ENCODE results near the gene IL11. TPM values are rescaled to one million over a fixed set of nuclear protein-coding genes. Genes with fewer than 3 reads are reported as not detected.

IL11 gene
- polyA plus RNA-seq, 2 donors, result 0.47 to 0.51 TPM

- Histone ChIP-seq H3K4me1 (ENCODE audit: control insufficient read depth in 2 of 2, insufficient read depth in 2 of 2, low read length in 1 of 2) (peaks cover 12 to 35% of the 10 kb centered on the region in 2 donors), H3K36me3 (ENCODE audit: control insufficient read depth in 2 of 2, insufficient read depth in 2 of 2, low read length in 1 of 2) (peaks cover 13 to 24% of the 10 kb centered on the region in 2 donors), H3K9me3 (ENCODE audit: control insufficient read depth in 2 of 2, insufficient read depth in 1 of 2, low read depth in 1 of 2, low read length in 1 of 2) (no peaks in the 10 kb centered on the region), H3K27me3 (ENCODE audit: control insufficient read depth in 1 of 2, insufficient read depth in 2 of 2, low read length in 2 of 2) (no peaks in the 10 kb centered on the region), H3K27ac (ENCODE audit: low read depth in 2 of 2, low read length in 1 of 2) (peak within 1 kb of the TSS; percentile 97 to 98), H3K4me3 (ENCODE audit: low read depth in 1 of 2, low read length in 2 of 2) (peak within 1 kb of the TSS; percentile 63 to 68)
- 13 to 14% methylated on average over 59 to 72 of the region's 72 CpGs for WGBS, 2 donors
These were observed 14.1 kb upstream of the IL11 start, which contains the start of gene TMEM238 for GRCh38 chr19:55384131-55384919. TSS of gene TMEM238 (minus strand) at chr19:55384292. CDS start at chr19:55384259, 33 bp downstream.

GRCh38 chr19:55383279-55384130 is 13.2 kb upstream of the IL11 start:
- WGBS, 2 donors, result 4 to 7% methylated on average over 47 to 88 of the region's 88 CpGs

GRCh38 chr19:55382522-55383054 is 12.3 kb upstream of the IL11 start:
- peaks cover 8 to 20% of the 10 kb centered on the region in 2 donors for H3K4me1 ChIP-seq (ENCODE audit: control insufficient read depth in 2 of 2, insufficient read depth in 2 of 2, low read length in 1 of 2)
- H3K27ac ChIP-seq (ENCODE audit: low read depth in 2 of 2, low read length in 1 of 2), result no peak overlapping the region
- no peaks in the 10 kb centered on the region for H3K9me3 ChIP-seq (ENCODE audit: control insufficient read depth in 2 of 2, insufficient read depth in 1 of 2, low read depth in 1 of 2, low read length in 1 of 2)
- no peak overlapping the region for H3K4me3 ChIP-seq (ENCODE audit: low read depth in 1 of 2, low read length in 2 of 2)
- H3K36me3 ChIP-seq (ENCODE audit: control insufficient read depth in 2 of 2, insufficient read depth in 2 of 2, low read length in 1 of 2), result peaks cover 3 to 7% of the 10 kb centered on the region in 2 donors
- no peaks in the 10 kb centered on the region for H3K27me3 ChIP-seq (ENCODE audit: control insufficient read depth in 1 of 2, insufficient read depth in 2 of 2, low read length in 2 of 2)
- WGBS, 2 donors, result 96 to 98% methylated on average over 3 of the region's 3 CpGs

More at GRCh38 chr19:55383279-55384130, 13.2 kb upstream of the IL11 start:
- H3K4me3 ChIP-seq (ENCODE audit: low read depth in 1 of 2, low read length in 2 of 2), result peak overlapping the region; percentile 63 to 68
- H3K9me3 ChIP-seq (ENCODE audit: control insufficient read depth in 2 of 2, insufficient read depth in 1 of 2, low read depth in 1 of 2, low read length in 1 of 2), result no peaks in the 10 kb centered on the region
- H3K27ac ChIP-seq (ENCODE audit: low read depth in 2 of 2, low read length in 1 of 2), result peak overlapping the region; percentile 97 to 98
- peaks cover 11 to 29% of the 10 kb centered on the region in 2 donors for H3K4me1 ChIP-seq (ENCODE audit: control insufficient read depth in 2 of 2, insufficient read depth in 2 of 2, low read length in 1 of 2)
- H3K36me3 ChIP-seq (ENCODE audit: control insufficient read depth in 2 of 2, insufficient read depth in 2 of 2, low read length in 1 of 2), result peaks cover 11 to 16% of the 10 kb centered on the region in 2 donors
- no peaks in the 10 kb centered on the region for H3K27me3 ChIP-seq (ENCODE audit: control insufficient read depth in 1 of 2, insufficient read depth in 2 of 2, low read length in 2 of 2)

GRCh38 chr19:55382013-55382412 is 11.8 kb upstream of the IL11 start:
- H3K4me1 ChIP-seq (ENCODE audit: control insufficient read depth in 2 of 2, insufficient read depth in 2 of 2, low read length in 1 of 2), result peaks cover 4 to 16% of the 10 kb centered on the region in 2 donors
- peaks cover 0 to 2% of the 10 kb centered on the region in 2 donors for H3K36me3 ChIP-seq (ENCODE audit: control insufficient read depth in 2 of 2, insufficient read depth in 2 of 2, low read length in 1 of 2)
- H3K4me3 ChIP-seq (ENCODE audit: low read depth in 1 of 2, low read length in 2 of 2), result no peak overlapping the region
- H3K27ac ChIP-seq (ENCODE audit: low read depth in 2 of 2, low read length in 1 of 2), result no peak overlapping the region
- WGBS, 2 donors, result 98 to 99% methylated on average over 5 of the region's 5 CpGs
- no peaks in the 10 kb centered on the region for H3K9me3 ChIP-seq (ENCODE audit: control insufficient read depth in 2 of 2, insufficient read depth in 1 of 2, low read depth in 1 of 2, low read length in 1 of 2)
- H3K27me3 ChIP-seq (ENCODE audit: control insufficient read depth in 1 of 2, insufficient read depth in 2 of 2, low read length in 2 of 2), result no peaks in the 10 kb centered on the region

- H3K27ac ChIP-seq (ENCODE audit: low read depth in 2 of 2, low read length in 1 of 2), result no peak overlapping the region
- H3K4me1 ChIP-seq (ENCODE audit: control insufficient read depth in 2 of 2, insufficient read depth in 2 of 2, low read length in 1 of 2), result peaks cover 0 to 16% of the 10 kb centered on the region in 2 donors
- WGBS, 2 donors, result 70 to 78% methylated on average over 11 of the region's 11 CpGs
- H3K4me3 ChIP-seq (ENCODE audit: low read depth in 1 of 2, low read length in 2 of 2), result no peak overlapping the region
- no peaks in the 10 kb centered on the region for H3K36me3 ChIP-seq (ENCODE audit: control insufficient read depth in 2 of 2, insufficient read depth in 2 of 2, low read length in 1 of 2)
- no peaks in the 10 kb centered on the region for H3K9me3 ChIP-seq (ENCODE audit: control insufficient read depth in 2 of 2, insufficient read depth in 1 of 2, low read depth in 1 of 2, low read length in 1 of 2)
- H3K27me3 ChIP-seq (ENCODE audit: control insufficient read depth in 1 of 2, insufficient read depth in 2 of 2, low read length in 2 of 2), result peaks cover 0 to 4% of the 10 kb centered on the region in 2 donors
These were observed 8.9 kb upstream of the IL11 start for GRCh38 chr19:55379174-55379573.

- Histone ChIP-seq H3K36me3 (ENCODE audit: control insufficient read depth in 2 of 2, insufficient read depth in 2 of 2, low read length in 1 of 2) (no peaks in the 10 kb centered on the region), H3K27ac (ENCODE audit: low read depth in 2 of 2, low read length in 1 of 2) (no peak overlapping the region), H3K4me3 (ENCODE audit: low read depth in 1 of 2, low read length in 2 of 2) (no peak overlapping the region), H3K4me1 (ENCODE audit: control insufficient read depth in 2 of 2, insufficient read depth in 2 of 2, low read length in 1 of 2) (peaks cover 0 to 8% of the 10 kb centered on the region in 2 donors), H3K27me3 (ENCODE audit: control insufficient read depth in 1 of 2, insufficient read depth in 2 of 2, low read length in 2 of 2) (peaks cover 0 to 7% of the 10 kb centered on the region in 2 donors), H3K9me3 (ENCODE audit: control insufficient read depth in 2 of 2, insufficient read depth in 1 of 2, low read depth in 1 of 2, low read length in 1 of 2) (no peaks in the 10 kb centered on the region)
- 46% methylated on average over 43 of the region's 43 CpGs for WGBS, 2 donors
These were observed 7.3 kb upstream of the IL11 start for GRCh38 chr19:55377356-55378131.

GRCh38 chr19:55376241-55376933 is 6.1 kb upstream of the IL11 start, which contains the start of gene TMEM190:
TSS of gene TMEM190 (plus strand) at chr19:55376826. CDS start at chr19:55376854, 28 bp downstream.
- Histone ChIP-seq H3K27me3 (ENCODE audit: control insufficient read depth in 1 of 2, insufficient read depth in 2 of 2, low read length in 2 of 2) (peaks cover 0 to 11% of the 10 kb centered on the region in 2 donors), H3K4me3 (ENCODE audit: low read depth in 1 of 2, low read length in 2 of 2) (no peak within 1 kb of the TSS), H3K9me3 (ENCODE audit: control insufficient read depth in 2 of 2, insufficient read depth in 1 of 2, low read depth in 1 of 2, low read length in 1 of 2) (no peaks in the 10 kb centered on the region), H3K36me3 (ENCODE audit: control insufficient read depth in 2 of 2, insufficient read depth in 2 of 2, low read length in 1 of 2) (no peaks in the 10 kb centered on the region), H3K27ac (ENCODE audit: low read depth in 2 of 2, low read length in 1 of 2) (no peak within 1 kb of the TSS), H3K4me1 (ENCODE audit: control insufficient read depth in 2 of 2, insufficient read depth in 2 of 2, low read length in 1 of 2) (peaks cover 0 to 7% of the 10 kb centered on the region in 2 donors)
- 41 to 46% methylated on average over 21 of the region's 21 CpGs for WGBS, 2 donors

- Histone ChIP-seq H3K4me1 (ENCODE audit: control insufficient read depth in 2 of 2, insufficient read depth in 2 of 2, low read length in 1 of 2) (peaks cover 0 to 10% of the 10 kb centered on the region in 2 donors), H3K9me3 (ENCODE audit: control insufficient read depth in 2 of 2, insufficient read depth in 1 of 2, low read depth in 1 of 2, low read length in 1 of 2) (no peaks in the 10 kb centered on the region), H3K27ac (ENCODE audit: low read depth in 2 of 2, low read length in 1 of 2) (no peak overlapping the region), H3K4me3 (ENCODE audit: low read depth in 1 of 2, low read length in 2 of 2) (no peak overlapping the region), H3K36me3 (ENCODE audit: control insufficient read depth in 2 of 2, insufficient read depth in 2 of 2, low read length in 1 of 2) (no peaks in the 10 kb centered on the region), H3K27me3 (ENCODE audit: control insufficient read depth in 1 of 2, insufficient read depth in 2 of 2, low read length in 2 of 2) (peaks cover 0 to 30% of the 10 kb centered on the region in 2 donors)
- 10 to 17% methylated on average over 25 to 31 of the region's 31 CpGs for WGBS, 2 donors
These were observed 3.9 kb upstream of the IL11 start for GRCh38 chr19:55373993-55374757.
